IPS-18c (cell line): ENCODE data around the gene ERGIC2.
"Not testable (repeated sequence)": the region's sequence is repeated elsewhere in the genome, so short reads cannot be mapped to it uniquely, and the experiment has no call there.

Experiments
- H3K4me3 ChIP-seq: 2 replicates; pipeline ENCODE4 v1.7.0; 2013; ENCODE audit warnings: low read depth, mild to moderate bottlenecking, low read length, moderate library complexity; ENCODE audit not compliant: insufficient read depth
- H3K9me3 ChIP-seq: one replicate; pipeline ENCODE4 v1.6.1; 2013; ENCODE audit warnings: mild to moderate bottlenecking, low read length, moderate library complexity; ENCODE audit not compliant: control insufficient read depth, insufficient read depth

ERGIC2 gene

DNA sequence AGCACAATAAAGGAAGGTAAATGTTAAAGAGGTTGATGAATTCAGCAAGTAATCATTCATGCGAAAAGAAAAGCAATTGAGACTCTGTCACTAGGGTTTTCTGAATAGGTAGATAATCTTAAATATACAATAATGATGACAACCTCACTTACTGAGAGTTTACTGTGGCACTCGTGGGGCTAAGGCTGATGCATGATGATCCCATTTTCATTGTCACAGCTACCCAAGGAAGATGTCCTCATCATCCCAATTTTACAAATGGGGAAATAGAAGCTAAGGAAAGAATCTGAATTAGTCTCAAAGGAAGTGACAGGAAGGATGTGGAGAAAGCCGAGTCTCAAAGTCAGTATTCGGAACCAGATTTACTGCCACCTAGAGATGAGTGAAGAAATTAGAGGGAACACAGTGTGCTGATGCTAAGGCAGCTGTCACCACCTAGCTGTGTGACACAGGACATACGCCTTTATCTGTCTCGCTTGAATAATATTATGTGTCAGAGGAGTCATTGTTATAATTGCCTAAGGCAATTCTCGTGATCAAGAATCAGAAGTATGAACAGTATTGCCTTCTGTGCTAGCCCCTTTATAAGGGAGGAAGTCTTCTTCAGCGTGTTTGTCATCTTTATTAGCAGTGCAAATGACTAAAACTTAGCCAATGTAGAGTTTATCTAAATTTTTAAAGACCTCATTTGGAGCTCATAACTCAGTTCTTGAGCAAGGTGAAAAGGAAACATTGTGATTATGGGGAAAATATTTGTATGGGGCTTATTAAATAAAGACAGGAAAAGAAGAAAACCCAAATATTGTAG, 63.2 kb downstream of the ERGIC2 start:
- no peaks in the 10 kb centered on the region for H3K9me3 ChIP-seq
- no peak overlapping the region for H3K4me3 ChIP-seq

DNA sequence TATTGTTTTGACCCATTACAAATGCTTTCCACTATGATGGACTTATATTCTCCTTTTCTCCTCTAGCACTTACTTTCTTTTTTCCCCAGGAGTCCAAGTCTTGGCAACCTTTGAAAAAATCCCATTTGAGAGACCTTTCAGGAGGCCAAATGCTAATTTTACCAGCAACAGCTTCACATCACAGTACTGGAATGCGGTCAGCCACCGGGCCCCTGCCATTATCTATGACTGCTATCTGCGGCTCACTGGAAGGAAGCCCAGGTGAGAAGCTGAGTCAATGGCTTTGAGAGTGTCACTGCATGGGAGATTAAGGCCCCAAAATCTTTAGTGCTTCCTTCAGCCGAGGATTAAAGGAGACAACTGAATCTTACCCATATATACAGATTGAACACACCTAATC, 64.2 kb downstream of the ERGIC2 start:
- no peak overlapping the region for H3K4me3 ChIP-seq

DNA sequence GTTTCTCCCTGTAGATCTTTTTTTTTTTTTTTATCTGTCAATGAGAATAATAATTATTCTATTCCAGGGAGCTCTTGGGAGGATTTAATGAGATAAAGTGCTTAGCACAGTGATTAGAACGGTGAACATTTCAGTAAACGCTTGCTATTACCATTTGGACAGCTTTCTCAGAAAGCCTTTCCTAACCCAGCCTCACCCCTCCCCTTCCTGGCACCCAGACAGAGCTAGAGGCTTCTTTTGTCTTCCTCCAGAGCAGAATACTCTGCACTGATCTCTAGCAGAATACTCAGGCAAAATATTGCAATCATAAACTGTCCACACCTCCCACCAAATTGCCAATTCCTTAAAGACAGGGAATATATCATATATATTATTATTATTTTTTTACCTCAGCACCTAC, 66.6 kb downstream of the ERGIC2 start:
- Histone ChIP-seq H3K4me3 (no peak overlapping the region), H3K9me3 (no peaks in the 10 kb centered on the region)

More for the DNA sequence above, 64.2 kb downstream of the ERGIC2 start:
- H3K9me3 ChIP-seq: no peaks in the 10 kb centered on the region

DNA sequence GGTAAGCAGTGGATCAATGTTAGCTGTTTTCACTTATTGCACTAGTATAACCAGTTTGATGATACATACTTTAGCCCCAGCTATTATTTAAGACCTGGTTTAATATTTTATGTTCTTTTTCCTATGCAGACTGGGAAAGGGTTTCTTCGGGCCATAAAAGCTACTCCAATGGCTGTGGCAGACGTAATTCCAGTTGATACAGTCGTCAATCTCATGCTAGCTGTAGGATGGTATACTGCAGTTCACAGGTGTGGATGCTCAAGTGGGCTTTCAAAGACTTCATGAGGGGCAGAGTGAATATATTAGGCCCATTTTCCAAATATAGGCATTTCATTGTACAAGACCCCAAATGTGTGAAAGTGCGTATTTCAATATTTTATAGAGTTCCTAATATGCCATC, 70.1 kb downstream of the ERGIC2 start:
- Histone ChIP-seq H3K4me3 (no peak overlapping the region), H3K9me3 (no peaks in the 10 kb centered on the region)

DNA sequence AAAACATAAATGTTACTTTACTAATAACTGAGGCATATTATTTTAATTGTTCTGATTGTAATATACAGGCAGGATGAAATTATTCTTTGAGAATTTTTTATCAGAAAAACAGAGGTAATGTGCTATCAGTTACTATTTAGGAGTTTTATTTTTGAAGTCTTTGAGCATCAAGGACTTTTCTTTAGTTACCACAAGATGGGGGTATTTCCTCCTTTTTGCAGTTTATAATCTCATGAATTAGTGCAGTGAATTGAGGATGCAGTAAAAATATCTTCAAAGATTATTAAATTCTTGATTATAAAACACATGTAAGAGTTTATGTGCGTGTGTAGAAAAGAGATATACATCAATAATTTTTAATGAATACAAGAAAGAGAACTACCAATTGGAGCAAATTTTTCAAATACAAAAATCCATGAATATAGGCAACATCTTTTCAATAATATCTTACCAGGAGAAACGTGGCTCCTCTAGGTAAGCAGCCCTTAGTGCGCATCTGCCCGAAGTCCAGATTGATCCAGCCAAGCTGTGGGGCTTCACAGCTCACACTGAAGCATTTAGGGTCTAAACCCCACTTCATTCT, 71.6 kb downstream of the ERGIC2 start:
- Histone ChIP-seq H3K9me3 (no peaks in the 10 kb centered on the region), H3K4me3 (no peak overlapping the region)

DNA sequence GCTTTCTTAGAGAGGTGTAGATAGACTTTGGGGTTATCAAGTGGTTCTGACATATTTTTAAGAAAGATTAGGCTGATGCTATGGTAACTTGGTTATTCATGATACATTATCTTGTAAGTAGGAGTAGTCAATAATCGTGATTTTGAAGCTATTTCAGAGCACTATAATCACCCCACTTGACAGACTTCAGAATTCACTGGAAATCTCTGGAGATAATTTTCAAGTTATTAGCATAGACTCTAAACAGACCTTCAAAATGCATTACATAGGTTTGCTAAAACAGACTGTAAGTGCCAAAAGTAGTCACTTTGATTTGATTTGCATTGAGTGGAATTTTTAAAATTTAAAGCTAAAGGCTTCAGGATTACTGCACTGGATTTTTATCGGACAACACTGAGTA, 74.3 kb downstream of the ERGIC2 start:
- no peak overlapping the region for H3K4me3 ChIP-seq
- no peaks in the 10 kb centered on the region for H3K9me3 ChIP-seq

DNA sequence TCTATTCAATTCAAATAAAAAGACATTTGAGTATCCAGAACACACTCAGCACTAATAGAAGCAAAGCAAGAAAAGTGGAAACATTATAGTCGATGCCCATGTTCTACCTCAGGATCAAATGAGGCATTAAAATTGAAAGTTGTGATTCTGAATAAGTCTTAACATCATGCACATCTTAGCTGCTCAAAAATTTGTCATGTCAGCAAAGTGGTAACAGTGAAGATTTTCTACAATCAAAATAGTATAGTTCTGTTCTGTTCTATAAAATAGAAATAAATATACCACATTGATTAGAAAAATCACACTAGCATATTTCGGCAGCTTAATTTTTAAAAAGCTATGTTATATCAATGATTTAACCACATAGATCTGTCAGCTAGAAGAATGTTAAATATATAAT, 74.7 kb downstream of the ERGIC2 start:
- no peak overlapping the region for H3K4me3 ChIP-seq
- no peaks in the 10 kb centered on the region for H3K9me3 ChIP-seq

DNA sequence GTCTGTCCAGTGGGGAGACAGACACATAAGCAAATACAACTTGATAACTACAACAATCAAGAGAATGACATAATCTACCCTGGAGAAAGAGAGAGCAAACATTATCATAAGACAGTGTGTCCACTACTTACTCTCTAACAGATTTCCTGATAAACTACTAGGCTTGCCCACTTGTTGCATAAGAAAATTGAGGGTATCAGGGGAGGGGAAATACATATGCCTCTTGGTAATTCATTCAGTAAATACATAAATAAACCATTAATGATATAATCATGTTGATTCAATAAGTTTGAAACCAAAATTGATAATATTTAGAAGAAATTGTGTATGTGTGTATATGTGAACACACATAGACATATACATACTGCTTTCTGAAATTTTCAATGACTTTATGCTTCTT, 76.6 kb downstream of the ERGIC2 start:
- Histone ChIP-seq H3K4me3 (no peak overlapping the region), H3K9me3 (no peaks in the 10 kb centered on the region)

DNA sequence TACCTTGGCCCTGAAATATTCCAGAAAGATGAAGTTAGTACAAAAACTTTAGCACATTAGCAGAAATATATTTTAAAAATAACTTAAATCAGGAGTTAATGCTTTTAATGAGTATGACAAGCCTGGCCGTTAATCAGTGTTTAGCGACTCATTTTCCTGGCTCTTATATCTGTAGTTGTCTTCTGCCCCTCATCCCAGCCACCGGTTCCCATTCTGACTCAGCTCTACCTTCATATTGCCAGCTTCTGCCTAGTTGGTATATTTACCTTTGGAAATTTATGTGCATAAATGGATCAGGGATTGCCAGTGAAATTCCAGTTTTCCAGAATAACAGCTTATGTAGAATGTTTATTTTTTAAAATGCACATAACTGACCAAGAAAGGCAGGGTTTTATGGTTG, 79.9 kb downstream of the ERGIC2 start:
- Histone ChIP-seq H3K9me3 (no peaks in the 10 kb centered on the region), H3K4me3 (no peak overlapping the region)

DNA sequence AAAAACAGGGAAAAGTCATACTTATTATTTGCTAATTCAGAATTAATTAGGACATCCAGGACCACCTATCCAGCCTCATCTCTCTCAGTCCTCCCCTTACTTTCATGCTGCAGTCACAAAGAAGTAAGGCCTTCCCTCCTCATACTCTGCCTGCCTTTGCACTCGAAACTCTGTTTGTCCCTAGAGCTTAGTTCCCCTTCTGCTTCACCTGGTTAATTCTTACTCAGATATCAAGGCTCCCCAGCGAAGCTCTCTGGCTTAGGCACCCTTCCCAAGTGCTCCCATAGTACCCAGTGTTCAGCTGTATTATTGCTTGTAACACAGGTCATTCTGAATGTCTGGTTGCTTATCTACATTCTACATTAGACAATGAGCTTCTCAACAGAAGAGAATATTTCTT, 81.3 kb downstream of the ERGIC2 start:
- Histone ChIP-seq H3K9me3 (no peaks in the 10 kb centered on the region), H3K4me3 (no peak overlapping the region)

DNA sequence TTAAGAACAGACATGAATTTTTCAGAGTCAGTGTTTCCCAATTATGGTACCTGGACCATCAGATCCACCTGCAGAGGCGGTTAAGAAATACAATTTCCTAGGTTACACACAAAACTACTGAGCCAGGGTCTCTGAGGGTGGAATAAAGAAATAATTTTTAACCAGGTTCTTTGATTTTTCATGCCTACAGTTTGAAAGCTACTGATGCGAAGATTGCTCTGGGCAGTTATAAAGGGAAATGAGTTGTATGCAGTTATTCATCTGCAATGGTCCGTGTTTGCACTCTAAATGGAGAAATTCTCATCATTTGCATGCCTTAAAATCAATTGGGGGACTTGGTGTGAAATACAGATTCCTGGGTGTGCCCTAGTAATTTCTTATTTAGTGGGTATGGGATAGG, 89.7 kb downstream of the ERGIC2 start:
- Histone ChIP-seq H3K9me3 (no peaks in the 10 kb centered on the region), H3K4me3 (no peak overlapping the region)

DNA sequence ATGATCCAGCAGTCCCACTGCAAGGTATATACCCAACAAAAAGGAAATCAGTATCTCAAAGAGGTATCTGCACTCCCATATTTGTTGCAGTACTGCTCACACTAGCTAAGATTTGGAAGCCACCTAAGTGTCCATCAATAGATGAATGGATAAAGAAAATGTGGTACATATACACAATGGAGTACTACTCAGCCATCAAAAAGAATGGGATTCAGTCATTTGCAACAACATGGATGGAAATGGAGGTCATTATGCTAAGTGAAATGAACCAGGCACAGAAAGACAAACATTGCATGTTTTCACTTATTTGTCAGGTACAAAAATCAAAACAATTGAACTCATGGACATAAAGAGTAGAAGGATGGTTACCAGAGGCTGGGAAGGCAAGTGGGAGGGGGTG, 90.5 kb downstream of the ERGIC2 start:
- H3K9me3 ChIP-seq, H3K4me3 ChIP-seq: not testable (repeated sequence)

DNA sequence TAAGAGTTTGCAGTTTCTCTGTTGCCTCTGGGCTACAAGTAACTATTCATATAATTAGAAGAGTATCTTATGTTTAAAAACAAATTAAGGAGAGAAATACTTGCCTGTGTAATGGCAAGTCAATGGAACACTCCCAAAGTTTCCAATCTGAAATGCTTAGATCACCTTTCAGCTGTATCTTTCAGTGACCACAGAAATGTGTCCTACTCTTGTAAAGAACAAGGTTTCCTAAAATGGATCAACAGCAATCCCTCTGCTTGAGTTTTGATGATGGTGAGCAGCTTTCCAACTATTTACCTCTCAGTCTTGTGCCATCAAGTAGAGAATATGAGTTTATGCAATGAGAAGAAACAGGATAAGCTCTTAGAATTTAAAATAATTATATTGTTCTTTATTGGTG, 92.9 kb downstream of the ERGIC2 start:
- no peaks in the 10 kb centered on the region for H3K9me3 ChIP-seq
- no peak overlapping the region for H3K4me3 ChIP-seq

DNA sequence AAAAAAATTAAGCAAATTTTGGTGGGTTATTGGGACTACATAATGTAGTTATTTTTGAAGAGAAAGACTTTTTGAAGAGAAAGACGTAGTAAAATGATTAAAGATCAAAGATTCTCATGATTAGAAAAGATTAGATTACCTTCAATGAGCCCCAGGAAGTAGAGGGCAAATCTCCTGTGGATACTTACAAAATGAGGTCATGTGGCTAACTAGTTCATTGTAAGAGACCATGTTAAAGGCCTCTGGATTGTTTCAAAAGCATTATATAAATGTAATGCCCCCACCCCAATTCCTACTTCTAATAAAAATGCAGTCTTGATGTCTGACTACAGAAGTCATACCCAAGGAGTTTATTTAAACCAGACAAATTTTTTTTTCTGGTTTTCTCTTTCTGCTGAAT, 93.3 kb downstream of the ERGIC2 start:
- Histone ChIP-seq H3K4me3 (no peak overlapping the region), H3K9me3 (no peaks in the 10 kb centered on the region)
